Measurements from ENCODE around the gene CHL1. TPM values are rescaled to one million over a fixed set of nuclear protein-coding genes. Genes with fewer than 3 reads are reported as not detected.

Gene CHL1
- total and polyA plus RNA-seq, 2 of the 8 experiments (the other 6 are each of a cell fraction or from before 2014, with no cell fraction given): 0.05 to 0.99 TPM

GRCh38 chr3:380801-381200 lies 184.2 kb downstream of the CHL1 start:
- Histone ChIP-seq H3K27me3 (replicated peaks in 1 of 4; ENCODE audit: control insufficient read depth in 3 of 4, extremely low read depth in 1 of 4, insufficient read depth in 3 of 4, low read length in 3 of 4) (no peaks in the 10 kb centered on the region), H2AFZ (ENCODE audit: low read length) (no peak overlapping the region), H4K5ac (ENCODE audit: insufficient read length, low read depth, low read length) (no peak overlapping the region), H3K14ac (ENCODE audit: insufficient read length) (no peak overlapping the region), H2BK120ac (replicated peaks; ENCODE audit: low read depth, low read length) (no peak overlapping the region), H2BK20ac (ENCODE audit: low read length) (no peak overlapping the region), H2BK12ac (ENCODE audit: low read depth, low read length) (no peak overlapping the region), H4K91ac (replicated peaks; ENCODE audit: insufficient read length, low read length) (no peak overlapping the region), H3K23me2 (ENCODE audit: low read depth, low read length) (no peaks in the 10 kb centered on the region), H3K18ac (ENCODE audit: extremely low read depth, low read length) (no peak overlapping the region), H3K79me1 (ENCODE audit: low read depth, low read length) (no peaks in the 10 kb centered on the region), H2AK5ac (ENCODE audit: low read depth, low read length) (no peak overlapping the region), H3K4ac (replicated peaks; ENCODE audit: insufficient read length, low read depth, low read length) (no peak overlapping the region), H2BK5ac (ENCODE audit: low read depth, low read length) (no peak overlapping the region), H3K4me1 (replicated peaks in 1 of 4; ENCODE audit: control insufficient read depth in 3 of 4, insufficient read depth in 4 of 4, low read length in 3 of 4) (no peaks in the 10 kb centered on the region), H4K8ac (ENCODE audit: extremely low read depth, insufficient read depth, low read length) (no peak overlapping the region), H3K4me2 (ENCODE audit: insufficient read depth in 1 of 2, low read depth in 2 of 2, low read length in 2 of 2) (no peak overlapping the region), H3K36me3 (ENCODE audit: control insufficient read depth in 2 of 4, insufficient read depth in 4 of 4, low read length in 3 of 4) (no peaks in the 10 kb centered on the region), H3K4me3 (ENCODE audit: extremely low read depth in 1 of 4, insufficient read depth in 2 of 4, low read depth in 3 of 4, low read length in 4 of 4) (no peak overlapping the region), H3K56ac (replicated peaks; ENCODE audit: insufficient read length, low read depth, low read length) (no peak overlapping the region), H3K9ac (replicated peaks in 1 of 4; ENCODE audit: extremely low read depth in 1 of 4, low read depth in 3 of 4, low read length in 3 of 4) (no peak overlapping the region), H4K20me1 (replicated peaks in 1 of 2; ENCODE audit: control insufficient read depth in 1 of 2, insufficient read depth in 2 of 2, low read length in 2 of 2) (no peaks in the 10 kb centered on the region), H2BK15ac (ENCODE audit: low read length) (no peak overlapping the region), H3K27ac (ENCODE audit: low read depth, low read length) (no peak overlapping the region), H3K9me3 (ENCODE audit: insufficient read depth in 2 of 2, low read depth in 1 of 2, low read length in 1 of 2) (no peaks in the 10 kb centered on the region), H3K79me2 (ENCODE audit: control insufficient read depth in 1 of 2, insufficient read depth in 2 of 2, low read length in 2 of 2) (no peaks in the 10 kb centered on the region), H3K23ac (ENCODE audit: insufficient read length) (no peak overlapping the region)
- ChIA-PET POLR2A (ENCODE audit: partially characterized antibody) (no interaction called here), CTCF (ENCODE audit: partially characterized antibody) (no interaction called here)
- no peak for FAIRE-seq
- TF ChIP-seq ASH2L (IDR thresholded peaks at IDR 0.05; ENCODE audit: low read length): no peak
- no peak for TF ChIP-seq CREB1 (IDR thresholded peaks at IDR 0.05)
- TF ChIP-seq JUND (IDR thresholded peaks at IDR 0.05; ENCODE audit: low read length): no peak
- no peak for TF ChIP-seq CTBP2 (IDR thresholded peaks at IDR 0.05; ENCODE audit: borderline replicate concordance, insufficient read depth, insufficient read length, low read length)
- no peak for DNase-seq (ENCODE audit: low read depth in 1 of 2, low spot score in 2 of 2)
